Colon (tissue), 2 donors: ENCODE results near the gene KCNK16.

Experiments
- FAIRE-seq: peaks from 2 replicates; lab custom pipeline; 2012; peaks lifted over from hg19 to GRCh38; lab: Jason Lieb, UNC
- donor health status: control.
- donor health status: control.

The KCNK16 gene

GRCh38 chr6:39322306-39322850, at the start of gene KCNK16:
Gene KCNK16 (minus strand): TSS chr6:39322702. CDS start chr6:39322540, 162 bp downstream.
- no peak for FAIRE-seq

- FAIRE-seq, result no peak
Measured at GRCh38 chr6:39370390-39370789, 47.9 kb upstream of the KCNK16 start.

GRCh38 chr6:39369987-39370386, 47.5 kb upstream of the KCNK16 start:
- no peak for FAIRE-seq

DNA sequence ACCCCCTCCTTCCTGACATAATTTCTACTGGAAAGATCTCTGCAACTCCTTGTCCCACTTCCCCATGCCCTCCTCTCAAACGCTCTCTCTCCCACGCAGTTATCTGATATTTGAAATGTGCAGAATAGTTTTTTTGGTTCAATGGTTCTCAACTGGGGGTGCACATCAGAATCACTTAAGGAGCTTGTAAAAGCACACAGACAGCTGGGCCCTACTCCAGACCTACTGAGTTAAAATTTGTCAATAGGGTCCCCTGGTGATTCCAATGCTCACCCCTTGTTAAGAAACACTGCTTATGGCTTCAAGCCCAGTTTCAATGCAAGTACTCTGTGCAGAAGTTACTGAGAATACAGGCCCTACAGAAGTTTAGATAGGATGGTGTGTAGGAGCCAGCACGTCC, 45.2 kb upstream of the KCNK16 start:
- FAIRE-seq, result no peak

GRCh38 chr6:39366931-39367618, 44.6 kb upstream of the KCNK16 start:
- no peak for FAIRE-seq

DNA sequence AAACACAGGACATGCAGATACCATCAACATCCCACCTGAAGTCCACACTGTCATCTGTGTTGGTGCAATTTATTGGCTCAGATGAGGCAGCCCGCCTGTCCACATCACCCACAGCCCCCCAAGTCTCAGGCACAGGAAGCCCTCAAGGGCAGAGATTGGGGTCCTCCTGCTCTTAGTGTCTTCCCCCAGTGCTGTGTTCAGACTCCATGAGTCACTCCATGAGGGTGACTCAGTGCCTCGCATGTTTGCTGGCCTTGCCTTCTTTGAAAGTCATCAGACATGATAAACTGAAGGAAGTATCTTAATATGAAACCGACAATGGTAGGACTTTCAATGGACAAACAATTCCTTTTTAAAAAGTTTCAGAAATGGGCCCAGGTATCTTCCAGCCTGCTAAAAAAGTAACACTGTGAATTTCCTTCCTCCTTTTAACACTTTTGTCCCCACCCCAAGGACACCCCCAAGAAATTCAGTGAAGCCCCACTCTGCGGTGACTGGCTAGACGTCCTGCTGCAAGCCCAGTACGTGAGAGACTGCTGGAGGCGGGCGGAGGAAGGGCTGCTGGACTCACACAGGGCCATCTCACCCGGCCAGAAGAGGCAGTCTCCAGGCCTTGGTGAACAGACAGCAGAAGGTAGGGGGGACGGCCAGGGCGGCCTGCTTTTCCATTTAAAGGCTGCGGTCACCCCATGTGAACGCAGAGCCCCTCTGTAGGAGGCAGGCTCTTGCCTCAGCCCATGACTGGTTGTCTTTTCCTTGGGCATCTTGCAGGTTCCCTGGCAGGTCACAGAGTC, 43.0 kb upstream of the KCNK16 start:
- FAIRE-seq, result no peak

- no peak for FAIRE-seq
Measured at GRCh38 chr6:39363280-39363679, 40.8 kb upstream of the KCNK16 start.

GRCh38 chr6:39362487-39362865, 40.0 kb upstream of the KCNK16 start:
- no peak for FAIRE-seq

- no peak for FAIRE-seq
Measured at GRCh38 chr6:39361657-39362486, 39.4 kb upstream of the KCNK16 start.

GRCh38 chr6:39360378-39360777, 37.9 kb upstream of the KCNK16 start:
- FAIRE-seq, result no peak

- no peak for FAIRE-seq
Measured at GRCh38 chr6:39357998-39358686, 35.6 kb upstream of the KCNK16 start.

GRCh38 chr6:39353698-39354315, 31.3 kb upstream of the KCNK16 start:
- no peak for FAIRE-seq

- FAIRE-seq, result no peak
Measured at GRCh38 chr6:39350723-39351505, 28.4 kb upstream of the KCNK16 start.

DNA sequence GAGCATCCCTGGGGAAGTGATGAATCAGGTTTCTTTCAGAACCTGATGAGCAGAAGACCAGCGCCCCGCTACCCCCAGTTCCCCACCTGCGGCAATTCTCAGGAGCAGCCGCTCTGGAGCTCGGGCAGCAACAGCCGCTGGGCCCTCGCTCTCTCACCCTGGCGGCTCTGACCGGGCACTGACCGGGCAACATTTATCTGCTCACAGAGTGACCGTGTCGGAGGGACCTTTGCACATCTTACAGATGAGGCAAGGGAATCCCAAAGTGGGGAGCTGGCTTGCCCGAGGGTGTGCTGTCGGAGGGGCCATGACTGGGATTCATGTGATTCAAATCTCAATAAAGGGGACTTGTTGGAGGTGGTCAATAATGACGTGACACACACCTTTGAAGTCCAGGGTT, 26.2 kb upstream of the KCNK16 start:
- no peak for FAIRE-seq

DNA sequence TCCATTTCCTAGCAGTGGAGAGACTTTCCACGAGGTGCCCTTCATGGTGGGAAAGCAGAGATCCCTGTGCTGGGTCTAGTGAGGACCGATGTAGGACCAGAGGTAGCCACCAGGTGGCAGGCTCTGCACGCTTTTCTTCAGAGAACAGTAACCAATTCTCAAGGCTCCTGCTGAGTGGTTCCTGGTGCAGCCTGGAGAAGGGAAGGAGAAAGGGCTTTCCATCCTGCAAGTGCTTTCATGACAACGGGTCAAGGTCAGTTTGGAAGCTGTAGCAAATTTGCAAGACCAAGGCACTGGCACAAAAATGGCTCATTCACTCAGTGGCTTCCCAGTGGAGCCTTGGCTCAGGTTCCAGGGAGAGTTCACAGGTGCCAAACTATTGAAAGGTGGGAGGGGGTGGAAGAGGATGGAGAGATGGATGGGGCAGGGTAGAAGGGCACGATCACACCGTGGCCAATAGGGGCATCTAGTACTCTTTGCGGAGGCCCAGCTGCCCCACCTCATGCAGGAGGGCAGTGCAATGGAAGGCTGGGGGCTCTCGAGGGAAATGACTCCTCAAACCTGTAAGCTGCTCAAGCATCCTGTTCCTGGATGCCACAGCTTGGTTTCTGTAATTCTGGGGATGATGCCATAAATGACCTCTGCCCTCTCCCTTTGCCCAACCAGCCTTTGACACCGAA, 25.5 kb upstream of the KCNK16 start:
- FAIRE-seq, result no peak

GRCh38 chr6:39347206-39347605, 24.7 kb upstream of the KCNK16 start:
- FAIRE-seq, result no peak

GRCh38 chr6:39344821-39345280, 22.3 kb upstream of the KCNK16 start:
- FAIRE-seq, result no peak

DNA sequence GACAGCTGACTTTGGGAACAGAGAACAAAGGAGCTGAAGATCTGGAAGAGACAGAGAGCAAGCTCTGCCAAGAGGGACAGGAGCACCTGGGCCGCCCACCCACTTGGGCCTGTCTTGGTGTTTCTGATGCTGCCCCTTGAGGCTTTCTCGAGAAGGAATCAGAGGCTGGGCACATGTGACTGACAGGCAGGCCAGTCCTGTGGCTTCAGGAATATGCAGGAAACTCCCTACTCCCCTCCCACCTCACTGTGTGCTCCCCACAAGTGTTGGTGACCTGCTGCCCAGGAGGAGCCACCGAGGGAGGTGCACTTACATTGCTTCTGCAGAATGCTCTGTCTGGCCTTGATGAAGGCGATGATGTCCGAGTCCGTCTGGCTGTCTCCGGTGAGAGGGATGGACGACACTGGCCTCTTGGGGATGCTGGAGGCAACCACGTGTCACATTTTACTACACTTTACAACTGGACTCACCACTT, 20.9 kb upstream of the KCNK16 start:
- no peak for FAIRE-seq

DNA sequence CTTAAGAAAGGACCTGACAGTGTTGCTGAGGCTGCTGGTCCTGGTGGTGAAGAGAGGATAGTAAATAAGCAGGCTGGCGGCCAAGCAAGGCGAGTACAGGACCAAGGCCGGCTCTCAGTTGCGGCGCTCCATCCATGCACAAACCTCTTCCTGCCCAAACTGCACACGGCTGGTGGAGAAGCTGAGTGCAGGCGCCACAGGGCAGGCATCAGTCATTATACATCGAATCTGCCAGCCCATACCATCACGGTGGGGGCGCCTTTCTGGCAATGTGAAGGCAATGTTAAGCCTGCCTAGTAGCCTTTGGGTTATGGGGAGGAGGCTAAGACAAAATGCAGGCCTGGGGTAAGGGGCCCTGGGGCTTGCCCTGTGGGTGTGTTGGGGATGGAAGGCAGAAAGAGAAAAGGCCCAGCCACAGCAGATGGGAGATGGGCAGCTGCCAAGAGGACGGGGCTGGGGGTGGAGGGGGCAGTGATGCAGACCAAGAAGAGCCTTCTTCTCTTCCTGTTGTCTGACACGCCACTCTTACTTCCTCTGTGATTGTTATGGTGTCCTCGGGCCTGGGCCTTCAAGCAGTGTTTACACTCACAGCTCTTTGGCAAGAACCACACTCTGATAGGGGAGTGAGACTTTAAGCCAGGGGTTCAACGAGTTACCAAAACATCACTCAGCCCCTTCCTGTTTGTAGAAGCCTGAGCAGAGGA, 20.3 kb upstream of the KCNK16 start:
- no peak for FAIRE-seq
